Ectodermal cell (in vitro differentiated cells): Measurements from ENCODE around the gene IL2RA.
"Not testable (repeated sequence)": the region's sequence is repeated elsewhere in the genome, so short reads cannot be mapped to it uniquely, and the experiment has no call there.

Experiments used
- H3K27ac ChIP-seq: 2 replicates; pipeline ENCODE4 v1.7.0; 2013; ENCODE audit warnings: mild to moderate bottlenecking, low read depth, low read length; ENCODE audit not compliant: insufficient read depth, poor library complexity, severe bottlenecking
- H3K27me3 ChIP-seq: 2 replicates; pipeline ENCODE4 v1.7.0; 2013; ENCODE audit warnings: mild to moderate bottlenecking, low read length; ENCODE audit not compliant: insufficient read depth, control insufficient read depth, poor library complexity, severe bottlenecking
- H3K36me3 ChIP-seq: one replicate; pipeline ENCODE4 v1.7.0; 2013; ENCODE audit warnings: low read length; ENCODE audit not compliant: control insufficient read depth, insufficient read depth
- H3K4me1 ChIP-seq: one replicate; pipeline ENCODE4 v1.7.0; 2013; ENCODE audit warnings: low read length; ENCODE audit not compliant: control insufficient read depth, insufficient read depth
- H3K4me3 ChIP-seq: 2 replicates; pipeline ENCODE4 v1.7.0; 2013; ENCODE audit warnings: low read depth, low read length, control low read depth; ENCODE audit not compliant: insufficient read depth
- H3K9me3 ChIP-seq: 2 replicates; pipeline ENCODE4 v1.7.0; 2013; ENCODE audit warnings: mild to moderate bottlenecking, low read length, moderate library complexity; ENCODE audit not compliant: control insufficient read depth
- WGBS, 2 experiments: methylation state at CpG; one replicate each; pipeline ENCODE4 v1.1.7; 2013; ENCODE audit warnings: missing lambda C conversion rate in 2 of 2; 5-methylcytosine and 5-hydroxymethylcytosine counted together

IL2RA gene

DNA sequence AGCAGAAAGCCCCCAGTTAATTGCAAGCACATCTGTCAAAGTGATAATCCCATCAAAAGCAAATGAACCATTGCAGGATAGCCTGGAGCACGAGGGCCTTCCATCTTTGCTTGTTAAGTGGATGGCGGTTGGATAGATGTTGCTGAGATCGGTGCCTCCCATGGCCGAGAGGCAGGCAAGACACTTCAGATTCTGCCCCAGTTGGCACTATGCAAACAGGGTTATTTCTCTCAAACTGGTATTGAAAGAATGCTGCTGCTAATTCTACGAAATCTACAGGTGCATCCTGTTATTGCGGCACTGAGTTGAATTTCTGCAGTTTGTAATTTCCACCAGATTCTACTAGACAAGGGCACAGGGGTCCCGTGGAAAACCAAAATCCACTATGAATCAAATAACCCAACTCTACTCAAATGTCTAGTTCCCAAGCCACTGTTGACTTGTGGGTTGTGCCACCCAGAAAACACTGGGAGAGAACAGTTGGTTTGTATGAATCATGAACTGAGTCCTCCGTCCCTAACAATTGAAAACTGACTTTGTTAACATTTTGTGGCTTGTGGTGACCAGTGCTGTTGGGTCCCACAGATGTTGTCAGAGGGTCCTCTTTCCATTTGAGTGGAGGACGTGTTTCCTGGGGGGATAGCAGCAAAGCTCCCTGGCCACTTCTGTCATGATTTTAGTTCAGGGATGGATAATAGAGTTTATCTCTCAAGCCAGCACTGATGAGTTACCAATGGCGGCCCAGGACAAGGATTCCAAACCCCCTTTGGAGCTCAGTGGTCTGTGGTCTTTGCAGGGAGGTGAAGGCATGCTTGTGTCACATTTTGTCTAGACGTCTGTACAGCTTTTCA lies 7.1 kb upstream of the IL2RA start:
- Histone ChIP-seq H3K27me3 (no peaks in the 10 kb centered on the region), H3K9me3 (no peaks in the 10 kb centered on the region), H3K36me3 (no peaks in the 10 kb centered on the region), H3K4me1 (no peaks in the 10 kb centered on the region), H3K4me3 (no peak overlapping the region), H3K27ac (no peak overlapping the region)
- 88 to 90% methylated on average over 11 of the region's 11 CpGs for WGBS, 2 experiments

DNA sequence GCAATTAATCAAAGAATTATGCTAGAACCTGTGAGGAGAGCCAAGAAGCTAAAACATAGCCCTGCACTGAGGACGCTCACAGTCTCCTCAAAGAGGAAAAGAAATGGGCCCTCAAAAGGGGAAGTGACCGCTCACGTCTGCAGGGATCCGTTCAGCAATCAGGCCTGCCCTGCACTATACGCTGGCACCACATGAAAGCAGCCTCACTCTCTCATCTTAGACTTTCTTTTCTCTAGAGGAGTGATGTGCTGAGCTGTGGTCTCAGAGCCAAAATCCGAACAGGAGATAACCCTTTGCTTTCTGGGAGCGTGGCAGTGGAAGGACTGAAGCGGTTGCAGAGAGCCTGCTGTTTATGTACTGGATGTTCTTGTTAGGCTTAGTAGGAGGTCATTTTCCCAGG lies 6.3 kb upstream of the IL2RA start:
- Histone ChIP-seq H3K27me3 (no peaks in the 10 kb centered on the region), H3K4me3 (no peak overlapping the region), H3K27ac (no peak overlapping the region), H3K4me1 (no peaks in the 10 kb centered on the region), H3K36me3 (no peaks in the 10 kb centered on the region), H3K9me3 (no peaks in the 10 kb centered on the region)
- WGBS, 2 experiments = 90 to 94% methylated on average over 8 of the region's 8 CpGs

GRCh38 chr10:6068006-6068405 lies 5.8 kb upstream of the IL2RA start:
- H3K27me3 ChIP-seq = no peaks in the 10 kb centered on the region

GRCh38 chr10:6067457-6067856 lies 5.3 kb upstream of the IL2RA start:
- H3K4me1 ChIP-seq = no peaks in the 10 kb centered on the region
- H3K36me3 ChIP-seq = no peaks in the 10 kb centered on the region
- no peak overlapping the region for H3K27ac ChIP-seq
- 78 to 81% methylated on average over 4 of the region's 4 CpGs for WGBS, 2 experiments
- H3K4me3 ChIP-seq = no peak overlapping the region
- H3K9me3 ChIP-seq = no peaks in the 10 kb centered on the region
- H3K27me3 ChIP-seq = no peaks in the 10 kb centered on the region

More at GRCh38 chr10:6068006-6068405, 5.8 kb upstream of the IL2RA start:
- Histone ChIP-seq H3K4me3 (no peak overlapping the region), H3K9me3 (no peaks in the 10 kb centered on the region), H3K36me3 (no peaks in the 10 kb centered on the region), H3K27ac (no peak overlapping the region), H3K4me1 (no peaks in the 10 kb centered on the region)
- WGBS, 2 experiments = 75 to 78% methylated on average over 5 to 6 of the region's 6 CpGs

DNA sequence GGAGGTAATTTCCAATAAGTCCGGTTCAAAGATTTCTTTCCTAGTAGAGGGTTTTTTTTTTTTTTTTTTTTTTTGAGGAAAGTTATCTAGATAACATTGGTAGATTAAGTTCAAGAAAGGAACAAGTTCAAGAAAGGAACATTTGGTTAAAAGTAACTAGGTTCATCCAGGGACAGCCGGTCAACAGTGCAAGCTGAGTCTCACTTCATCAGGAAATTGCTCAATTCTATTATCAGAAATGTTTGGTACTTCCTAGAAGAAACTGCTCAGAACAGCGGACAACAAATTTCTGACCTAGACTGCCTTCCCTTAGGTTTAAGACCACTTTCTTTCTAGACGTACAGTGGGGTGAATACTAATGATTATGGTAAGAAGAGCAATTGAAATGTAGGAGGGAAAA lies 3.7 kb upstream of the IL2RA start:
- Histone ChIP-seq H3K9me3 (no peaks in the 10 kb centered on the region), H3K27me3 (no peaks in the 10 kb centered on the region), H3K4me3 (no peak overlapping the region), H3K4me1 (no peaks in the 10 kb centered on the region), H3K27ac (no peak overlapping the region), H3K36me3 (no peaks in the 10 kb centered on the region)
- 91 to 92% methylated on average over 4 of the region's 4 CpGs for WGBS, 2 experiments

DNA sequence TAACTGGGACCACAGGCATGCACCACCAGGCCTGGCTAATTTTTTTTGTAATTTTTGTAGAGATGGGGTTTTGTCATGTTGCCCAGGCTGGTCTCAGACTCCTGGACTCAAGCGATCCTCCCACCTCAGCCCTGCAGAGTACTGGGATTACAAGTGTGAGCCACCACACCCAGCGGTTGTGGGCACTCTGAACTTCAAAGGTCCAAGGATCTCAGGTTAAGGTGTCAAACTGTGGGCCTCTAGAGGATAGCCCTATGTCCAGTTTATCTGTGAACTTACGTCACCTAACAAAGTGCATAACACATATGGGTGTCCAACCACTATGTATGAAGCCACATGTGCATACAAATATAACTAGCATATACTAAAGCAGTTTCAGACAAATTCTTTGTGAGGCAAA lies 3.2 kb upstream of the IL2RA start:
- H3K4me3 ChIP-seq = no peak overlapping the region
- no peaks in the 10 kb centered on the region for H3K27me3 ChIP-seq
- H3K27ac ChIP-seq = no peak overlapping the region
- H3K9me3 ChIP-seq = no peaks in the 10 kb centered on the region
- WGBS, 2 experiments = 89 to 95% methylated on average over 3 of the region's 3 CpGs
- H3K36me3 ChIP-seq = no peaks in the 10 kb centered on the region
- no peaks in the 10 kb centered on the region for H3K4me1 ChIP-seq

- H3K9me3 ChIP-seq, H3K36me3 ChIP-seq, H3K4me1 ChIP-seq, H3K27ac ChIP-seq, H3K4me3 ChIP-seq, H3K27me3 ChIP-seq: not testable (repeated sequence)
- WGBS, 2 experiments = 92 to 98% methylated on average over 2 to 3 of the region's 3 CpGs
Measured at GRCh38 chr10:6064726-6065125, 2.6 kb upstream of the IL2RA start.

DNA sequence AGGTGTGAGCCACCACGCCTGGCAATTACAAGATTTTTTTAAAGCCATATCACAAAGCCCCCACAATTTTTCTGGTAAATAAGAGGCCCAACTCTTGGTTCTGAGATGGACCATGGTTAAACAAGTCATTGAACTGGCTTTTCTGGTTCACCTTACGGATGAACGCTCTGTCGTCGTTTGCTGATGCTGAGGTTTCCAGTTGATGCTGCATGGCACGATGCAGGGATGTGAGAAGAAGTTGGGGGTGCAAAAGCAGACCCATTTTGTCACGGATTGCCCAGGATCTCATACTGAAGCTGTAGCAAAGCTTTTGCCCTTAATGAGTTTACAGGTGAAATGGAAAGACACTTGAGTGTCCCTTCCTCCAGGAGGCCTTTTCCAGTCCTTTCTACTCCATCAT lies 2.0 kb upstream of the IL2RA start:
- Histone ChIP-seq H3K9me3 (no peaks in the 10 kb centered on the region), H3K27me3 (no peaks in the 10 kb centered on the region), H3K4me3 (no peak overlapping the region), H3K36me3 (no peaks in the 10 kb centered on the region), H3K27ac (no peak overlapping the region), H3K4me1 (no peaks in the 10 kb centered on the region)
- WGBS, 2 experiments = 94 to 96% methylated on average over 7 of the region's 7 CpGs

GRCh38 chr10:6061056-6061455 lies 1.1 kb downstream of the IL2RA start:
- 88 to 96% methylated on average over 6 to 7 of the region's 8 CpGs for WGBS, 2 experiments
- Histone ChIP-seq H3K4me3 (no peak overlapping the region), H3K9me3 (no peaks in the 10 kb centered on the region), H3K36me3 (no peaks in the 10 kb centered on the region), H3K27ac (no peak overlapping the region), H3K4me1 (no peaks in the 10 kb centered on the region), H3K27me3 (no peaks in the 10 kb centered on the region)

GRCh38 chr10:6059506-6059905 lies 2.7 kb downstream of the IL2RA start:
- H3K27me3 ChIP-seq = no peaks in the 10 kb centered on the region
- H3K27ac ChIP-seq = no peak overlapping the region
- no peaks in the 10 kb centered on the region for H3K9me3 ChIP-seq
- H3K4me3 ChIP-seq = no peak overlapping the region
- H3K36me3 ChIP-seq = no peaks in the 10 kb centered on the region
- WGBS, 2 experiments = 100% methylated on average over 1 of the region's 2 CpGs; no CpG with 5 or more reads in 1 of the 2 experiments
- H3K4me1 ChIP-seq = no peaks in the 10 kb centered on the region
